Effector memory CD4-positive, alpha-beta T cell (primary cell): Measurements from ENCODE around the gene PDCD2L.
"Not testable (repeated sequence)": the region's sequence is repeated elsewhere in the genome, so short reads cannot be mapped to it uniquely, and the experiment has no call there.

Source experiments
- DNase-seq, 3 donors: peaks; one replicate each; pipeline ENCODE4 v3.0.0-alpha.2; 2020
- H3K27ac ChIP-seq: 2 replicates; pipeline ENCODE4 v1.7.0; 2013; ENCODE audit warnings: mild to moderate bottlenecking, low read length, moderate library complexity; ENCODE audit not compliant: insufficient read depth, poor library complexity, severe bottlenecking
- H3K27me3 ChIP-seq: replicated peaks from 2 replicates; pipeline ENCODE4 v1.7.0; 2013; ENCODE audit warnings: mild to moderate bottlenecking, low read length; ENCODE audit not compliant: insufficient read depth, control insufficient read depth, poor library complexity, severe bottlenecking
- H3K36me3 ChIP-seq: 2 replicates; pipeline ENCODE4 v1.7.0; 2013; ENCODE audit warnings: mild to moderate bottlenecking, low read length, moderate library complexity; ENCODE audit not compliant: control insufficient read depth, insufficient read depth
- H3K4me1 ChIP-seq: 2 replicates; pipeline ENCODE4 v1.7.0; 2013; ENCODE audit warnings: low read length, mild to moderate bottlenecking; ENCODE audit not compliant: control insufficient read depth, insufficient read depth, poor library complexity, severe bottlenecking
- H3K4me3 ChIP-seq: 2 replicates; pipeline ENCODE4 v1.7.0; 2013; ENCODE audit warnings: low read length, low read depth, mild to moderate bottlenecking; ENCODE audit not compliant: insufficient read depth, poor library complexity, severe bottlenecking
- H3K9me3 ChIP-seq: 2 replicates; pipeline ENCODE4 v1.7.0; 2013; ENCODE audit warnings: mild to moderate bottlenecking, low read length, moderate library complexity; ENCODE audit not compliant: control insufficient read depth

PDCD2L gene

DNA sequence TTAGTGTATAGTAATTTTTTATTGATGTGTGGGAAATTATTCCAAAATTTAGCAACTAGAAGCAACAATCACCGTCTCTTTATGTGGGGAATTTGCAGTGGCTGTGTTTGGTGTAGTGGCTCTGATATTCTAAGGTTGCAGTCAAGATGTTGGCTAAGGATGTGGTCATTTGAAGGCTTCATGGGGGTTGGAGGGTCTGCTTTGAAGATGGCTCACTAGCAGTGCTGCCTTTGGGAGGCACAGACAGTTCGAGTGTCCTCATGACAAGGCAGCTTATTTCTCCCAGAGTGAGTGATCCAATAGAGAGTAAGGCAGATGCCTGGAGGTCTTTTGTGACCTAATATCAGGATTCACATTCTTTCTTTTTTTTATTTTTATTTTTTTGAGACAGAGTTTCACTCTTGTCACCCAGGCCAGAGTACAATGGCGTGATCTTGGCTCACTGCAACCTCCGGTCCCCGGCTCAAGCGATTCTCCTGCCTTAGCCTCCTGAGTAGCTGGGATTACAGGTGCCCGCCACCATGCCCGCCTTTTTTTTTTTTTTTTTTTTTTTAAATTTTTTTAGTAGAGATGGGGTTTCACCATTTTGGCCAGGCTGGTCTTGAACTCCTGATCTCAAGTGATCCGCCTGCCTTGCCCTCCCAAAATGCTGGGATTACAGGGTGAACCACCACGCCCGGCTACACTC, 30.5 kb upstream of the PDCD2L start:
- no peak overlapping the region for H3K4me3 ChIP-seq
- H3K9me3 ChIP-seq, result no peaks in the 10 kb centered on the region
- H3K27ac ChIP-seq, result no peak overlapping the region
- DNase-seq, result no peak
- no peaks in the 10 kb centered on the region for H3K4me1 ChIP-seq
- peaks cover 45% of the 10 kb centered on the region for H3K36me3 ChIP-seq
- H3K27me3 ChIP-seq, result no peaks in the 10 kb centered on the region

DNA sequence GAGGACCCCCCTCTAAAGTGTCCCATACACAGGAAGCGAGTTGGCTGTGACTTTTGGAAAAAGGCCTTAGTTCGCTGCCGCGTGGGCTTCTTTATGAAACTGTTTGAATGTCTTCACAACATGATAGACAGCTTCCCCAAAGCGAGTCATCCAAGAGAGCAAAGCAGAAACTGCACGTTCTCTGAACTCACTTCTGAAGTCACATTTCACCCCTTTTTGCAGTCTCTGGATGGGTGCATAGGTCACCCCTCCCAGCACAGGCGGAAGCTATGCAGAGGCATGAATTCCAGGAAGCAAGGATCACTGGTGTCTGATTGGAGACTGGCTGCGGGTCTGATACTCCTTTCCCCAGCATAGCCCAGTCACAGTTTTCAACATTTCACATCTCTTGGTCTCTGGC, 28.6 kb upstream of the PDCD2L start:
- Histone ChIP-seq H3K4me1 (no peaks in the 10 kb centered on the region), H3K27me3 (no peaks in the 10 kb centered on the region), H3K4me3 (no peak overlapping the region), H3K27ac (no peak overlapping the region), H3K36me3 (peaks cover 45% of the 10 kb centered on the region), H3K9me3 (no peaks in the 10 kb centered on the region)
- DNase-seq, result no peak

DNA sequence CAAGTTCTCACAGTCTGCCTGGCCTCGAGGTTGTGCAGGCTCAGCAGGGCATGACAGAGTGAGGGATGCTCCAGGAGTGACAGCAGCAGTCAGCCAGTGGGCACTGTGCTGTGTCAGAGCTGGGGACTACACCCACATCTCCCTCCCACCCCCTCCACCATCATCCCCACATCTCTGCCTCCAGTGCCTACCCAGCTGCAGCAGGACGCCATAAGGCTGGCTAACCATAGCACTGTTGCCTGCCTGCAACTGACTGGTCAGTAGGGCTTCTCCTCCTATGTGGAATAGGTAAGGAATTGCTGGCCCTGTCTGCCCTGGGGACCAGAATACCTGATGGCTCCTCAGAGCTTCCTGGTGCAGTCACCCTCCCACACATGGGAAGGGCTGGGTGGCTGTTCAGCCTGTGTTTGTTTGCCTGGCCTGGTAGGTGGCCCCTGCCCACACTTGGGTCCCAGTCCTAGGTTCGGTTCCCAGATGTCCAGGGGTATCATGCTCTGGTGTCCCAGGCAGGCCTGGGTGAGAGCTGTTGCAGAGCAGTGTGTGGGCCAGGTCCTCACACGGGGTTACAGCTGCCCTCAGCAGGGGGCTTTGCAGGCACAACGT, 23.5 kb upstream of the PDCD2L start:
- no peaks in the 10 kb centered on the region for H3K27me3 ChIP-seq
- no peak for DNase-seq
- H3K9me3 ChIP-seq, result no peaks in the 10 kb centered on the region
- H3K4me1 ChIP-seq, result no peaks in the 10 kb centered on the region
- H3K4me3 ChIP-seq, result no peak overlapping the region
- H3K27ac ChIP-seq, result no peak overlapping the region
- peaks cover 68% of the 10 kb centered on the region for H3K36me3 ChIP-seq

DNA sequence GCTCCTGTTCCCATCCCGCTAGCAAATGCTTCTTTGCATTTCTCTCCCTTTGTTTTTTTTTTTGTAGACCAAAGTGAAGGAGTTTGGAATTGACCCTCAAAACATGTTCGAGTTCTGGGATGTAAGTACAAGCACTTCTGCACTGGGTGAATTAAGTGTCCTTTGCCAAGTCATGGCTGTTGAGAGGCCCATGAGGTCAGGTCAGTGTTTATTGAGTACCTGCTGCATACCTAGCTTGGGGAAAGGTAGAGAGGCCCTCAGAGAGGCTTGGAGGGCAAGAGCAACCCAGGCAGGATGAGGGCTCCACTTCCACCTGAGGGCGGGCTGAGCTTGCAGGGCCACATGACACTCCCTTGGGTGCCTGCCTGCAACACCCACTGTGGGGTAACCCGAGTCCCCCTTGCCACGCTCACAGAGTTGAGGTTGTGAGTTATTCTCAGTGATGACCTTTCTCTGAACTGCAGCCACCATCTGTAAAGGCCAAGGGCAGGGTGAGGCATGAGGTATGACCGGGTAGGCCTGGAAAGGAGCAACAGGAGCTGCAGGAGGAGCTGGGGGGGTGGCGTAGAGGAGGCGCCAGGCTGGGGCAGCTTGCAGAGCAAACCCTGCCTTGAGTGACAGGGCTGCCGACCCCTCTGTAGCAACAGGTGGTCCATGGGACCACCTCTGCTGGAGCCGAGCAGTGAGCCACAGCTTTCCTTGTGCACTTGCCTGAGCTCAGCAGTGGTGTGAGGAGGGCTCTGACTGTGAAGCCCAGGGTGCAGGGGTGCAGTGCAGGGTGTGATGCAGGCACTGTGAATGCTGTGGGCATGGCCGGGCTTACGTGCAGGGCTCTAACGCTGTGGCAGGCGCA, 22.6 kb upstream of the PDCD2L start:
- H3K4me3 ChIP-seq, result no peak overlapping the region
- H3K27me3 ChIP-seq, result no peaks in the 10 kb centered on the region
- peaks cover 68% of the 10 kb centered on the region for H3K36me3 ChIP-seq
- H3K4me1 ChIP-seq, result no peaks in the 10 kb centered on the region
- no peak overlapping the region for H3K27ac ChIP-seq
- H3K9me3 ChIP-seq, result no peaks in the 10 kb centered on the region
- no peak for DNase-seq

DNA sequence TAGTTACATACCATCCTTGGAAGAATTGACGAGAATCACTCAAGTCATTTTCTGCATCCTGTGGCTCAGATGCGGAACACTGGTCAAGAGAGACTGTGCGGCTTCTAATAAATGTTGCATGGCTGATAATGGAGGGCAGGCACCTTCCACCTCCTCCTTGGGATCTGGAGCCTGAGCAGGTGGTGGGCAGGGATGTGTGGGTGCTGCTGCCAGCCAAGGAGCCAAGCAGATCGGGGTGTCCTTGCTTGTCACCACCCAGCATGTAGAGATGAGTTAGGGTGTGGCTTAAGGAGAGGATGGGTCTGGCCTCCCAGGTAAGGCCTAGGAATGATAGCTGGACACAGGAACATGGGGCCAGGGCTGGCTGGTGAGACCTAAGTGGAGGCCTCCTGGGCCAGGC, 21.7 kb upstream of the PDCD2L start:
- Histone ChIP-seq H3K27me3 (no peaks in the 10 kb centered on the region), H3K36me3 (peaks cover 67% of the 10 kb centered on the region), H3K9me3 (no peaks in the 10 kb centered on the region), H3K4me3 (no peak overlapping the region), H3K4me1 (no peaks in the 10 kb centered on the region), H3K27ac (no peak overlapping the region)
- no peak for DNase-seq

DNA sequence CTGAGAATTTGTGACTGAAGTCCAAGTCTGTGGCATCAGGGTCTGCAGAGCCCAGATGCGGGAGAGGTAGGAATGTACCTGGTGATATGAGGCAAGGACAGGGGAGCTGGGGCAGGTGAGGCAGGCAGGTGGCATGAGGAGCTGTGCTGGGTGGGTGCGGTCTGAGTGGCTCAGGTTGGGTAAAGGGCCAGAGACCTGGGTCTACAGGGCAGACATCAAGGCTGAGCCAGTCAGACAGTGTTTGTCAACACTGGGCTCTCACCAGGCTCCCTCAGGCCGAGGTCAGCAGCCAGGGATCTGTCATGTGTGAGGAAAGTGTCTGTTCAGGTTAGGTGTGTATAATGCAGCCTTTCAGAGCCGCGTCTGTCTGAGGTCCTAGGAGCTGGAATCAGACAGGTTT, 20.6 kb upstream of the PDCD2L start:
- Histone ChIP-seq H3K27me3 (no peaks in the 10 kb centered on the region), H3K4me3 (no peak overlapping the region), H3K4me1 (no peaks in the 10 kb centered on the region), H3K27ac (no peak overlapping the region), H3K36me3 (peaks cover 57% of the 10 kb centered on the region), H3K9me3 (no peaks in the 10 kb centered on the region)
- no peak for DNase-seq

DNA sequence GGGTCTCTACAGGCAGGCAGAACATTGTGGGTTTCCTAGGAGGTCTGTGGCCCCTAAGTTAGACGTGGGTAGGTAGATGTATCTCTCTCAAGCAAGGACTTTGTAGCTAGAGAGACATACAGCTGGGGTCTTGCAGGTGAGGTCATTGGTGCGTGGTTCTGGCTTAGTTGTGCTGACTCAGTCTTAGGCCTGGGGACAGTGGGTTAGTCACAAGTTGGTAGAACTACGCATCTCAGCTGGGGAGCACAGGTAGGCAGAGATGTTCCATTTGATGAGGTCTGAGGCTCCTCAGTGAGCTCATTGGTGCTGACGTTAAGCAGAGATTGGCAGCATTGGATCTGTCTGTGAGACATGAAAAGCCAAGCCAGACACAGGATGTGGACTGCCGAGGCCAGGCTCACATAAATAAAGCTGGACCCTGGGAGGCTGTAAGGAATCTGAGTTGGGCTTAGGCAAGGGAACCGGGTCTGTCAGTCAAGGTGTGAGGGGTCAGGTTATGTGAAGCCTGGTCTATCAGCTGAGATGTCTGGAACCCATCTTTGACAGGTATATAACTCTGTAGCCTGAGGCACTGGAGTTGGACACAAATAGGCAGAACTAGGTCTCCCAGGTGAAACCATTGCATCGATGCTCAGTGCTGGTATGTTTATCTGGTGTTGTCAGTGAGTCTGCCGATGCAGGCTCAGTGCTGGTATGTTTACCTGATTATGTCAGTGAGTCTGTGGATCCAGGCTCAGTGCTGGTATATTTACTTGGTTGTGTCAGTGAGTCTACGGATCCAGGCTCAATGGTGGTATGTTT, 17.4 kb upstream of the PDCD2L start:
- H3K9me3 ChIP-seq, result no peaks in the 10 kb centered on the region
- H3K36me3 ChIP-seq, result peaks cover 37% of the 10 kb centered on the region
- H3K27ac ChIP-seq, result no peak overlapping the region
- H3K4me3 ChIP-seq, result no peak overlapping the region
- H3K4me1 ChIP-seq, result no peaks in the 10 kb centered on the region
- DNase-seq, result no peak
- H3K27me3 ChIP-seq, result no peaks in the 10 kb centered on the region

DNA sequence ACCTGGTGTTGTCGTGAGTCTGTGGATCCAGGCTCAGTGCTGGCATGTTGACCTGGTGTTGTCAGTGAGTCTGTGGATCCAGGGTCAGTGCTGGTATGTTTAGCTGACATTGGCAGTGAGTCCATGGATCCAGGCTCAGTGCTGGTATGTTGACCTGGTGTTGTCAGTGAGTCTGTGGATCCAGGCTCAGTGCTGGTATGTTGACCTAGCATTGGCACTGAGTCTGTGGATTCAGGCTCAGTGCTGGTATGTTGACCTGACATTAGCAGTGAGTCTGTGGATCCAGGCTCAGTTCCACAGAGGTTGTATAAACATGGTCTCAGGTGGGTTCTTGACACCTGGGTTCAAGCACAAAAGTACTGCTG, 16.8 kb upstream of the PDCD2L start:
- H3K36me3 ChIP-seq, result peaks cover 36% of the 10 kb centered on the region
- no peaks in the 10 kb centered on the region for H3K4me1 ChIP-seq
- H3K27ac ChIP-seq, result no peak overlapping the region

DNA sequence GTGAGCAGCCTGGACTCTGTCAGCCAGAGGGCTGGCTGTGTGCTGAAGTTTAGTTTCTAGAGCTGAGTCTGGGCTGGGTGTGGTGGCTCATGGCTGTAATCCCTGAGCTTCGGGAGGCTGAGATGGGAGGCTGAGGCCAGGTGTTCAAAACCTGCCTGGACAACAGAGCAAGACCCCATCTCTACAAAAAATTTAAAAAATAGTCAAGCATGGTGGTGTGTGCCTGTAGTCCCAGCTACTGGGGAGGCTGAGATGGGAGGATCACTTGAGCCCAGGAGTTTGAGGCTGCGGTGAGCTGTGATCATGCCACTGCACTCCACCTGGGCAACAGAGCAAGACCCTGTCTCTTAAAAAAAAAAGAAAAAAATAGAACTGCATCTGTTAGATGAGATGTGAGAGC, 15.5 kb upstream of the PDCD2L start:
- peaks cover 41% of the 10 kb centered on the region for H3K36me3 ChIP-seq
- H3K27ac ChIP-seq, DNase-seq, H3K4me1 ChIP-seq, H3K27me3 ChIP-seq, H3K4me3 ChIP-seq, H3K9me3 ChIP-seq: not testable (repeated sequence)

More for the DNA sequence above, 16.8 kb upstream of the PDCD2L start:
- Histone ChIP-seq H3K9me3 (no peaks in the 10 kb centered on the region), H3K4me3 (no peak overlapping the region), H3K27me3 (no peaks in the 10 kb centered on the region)
- no peak for DNase-seq
